Rectal smooth muscle tissue (tissue), 1 donor: Measurements from ENCODE around the gene TTR.

ENCODE experiments used
- H3K27ac ChIP-seq: one replicate; pipeline ENCODE4 v1.7.0; 2013; ENCODE audit warnings: low read depth, low read length, inconsistent platforms
- H3K27me3 ChIP-seq: one replicate; pipeline ENCODE4 v1.7.0; 2013; ENCODE audit warnings: low read length; ENCODE audit not compliant: control insufficient read depth, insufficient read depth
- H3K36me3 ChIP-seq: one replicate; pipeline ENCODE4 v1.7.0; 2013; ENCODE audit warnings: low read length; ENCODE audit not compliant: control insufficient read depth, insufficient read depth
- H3K4me1 ChIP-seq: one replicate; pipeline ENCODE4 v1.7.0; 2013; ENCODE audit warnings: low read length; ENCODE audit not compliant: control insufficient read depth, insufficient read depth
- H3K4me3 ChIP-seq: one replicate; pipeline ENCODE4 v1.7.0; 2013; ENCODE audit warnings: low read length
- H3K9ac ChIP-seq: one replicate; pipeline ENCODE4 v1.7.0; 2013; ENCODE audit warnings: low read length

The TTR gene

GRCh38 chr18:31591628-31592027, at the start of gene TTR:
Gene TTR (plus strand): TSS chr18:31591877. CDS start chr18:31591903, 26 bp downstream.
- no peaks in the 10 kb centered on the region for H3K4me1 ChIP-seq
- no peaks in the 10 kb centered on the region for H3K36me3 ChIP-seq
- no peak within 1 kb of the TSS for H3K27ac ChIP-seq
- no peak within 1 kb of the TSS for H3K9ac ChIP-seq
- H3K4me3 ChIP-seq: no peak within 1 kb of the TSS
- H3K27me3 ChIP-seq: no peaks in the 10 kb centered on the region

GRCh38 chr18:31546476-31546875, 45.2 kb upstream of the TTR start:
- Histone ChIP-seq H3K27me3 (no peaks in the 10 kb centered on the region), H3K4me1 (no peaks in the 10 kb centered on the region), H3K36me3 (peaks cover 4% of the 10 kb centered on the region), H3K27ac (no peak overlapping the region), H3K4me3 (no peak overlapping the region), H3K9ac (no peak overlapping the region)

GRCh38 chr18:31548853-31549252, 42.8 kb upstream of the TTR start:
- no peaks in the 10 kb centered on the region for H3K27me3 ChIP-seq
- no peak overlapping the region for H3K9ac ChIP-seq
- H3K4me3 ChIP-seq: no peak overlapping the region
- no peaks in the 10 kb centered on the region for H3K4me1 ChIP-seq
- no peaks in the 10 kb centered on the region for H3K36me3 ChIP-seq
- no peak overlapping the region for H3K27ac ChIP-seq

- no peaks in the 10 kb centered on the region for H3K27me3 ChIP-seq
- no peak overlapping the region for H3K9ac ChIP-seq
- no peaks in the 10 kb centered on the region for H3K4me1 ChIP-seq
- no peaks in the 10 kb centered on the region for H3K36me3 ChIP-seq
- no peak overlapping the region for H3K27ac ChIP-seq
- no peak overlapping the region for H3K4me3 ChIP-seq
Measured at GRCh38 chr18:31549416-31549815, 42.3 kb upstream of the TTR start.

- Histone ChIP-seq H3K27ac (no peak overlapping the region), H3K4me1 (no peaks in the 10 kb centered on the region), H3K9ac (no peak overlapping the region), H3K36me3 (no peaks in the 10 kb centered on the region), H3K4me3 (no peak overlapping the region), H3K27me3 (no peaks in the 10 kb centered on the region)
Measured at GRCh38 chr18:31551883-31552282, 39.8 kb upstream of the TTR start.

- no peak overlapping the region for H3K4me3 ChIP-seq
- H3K9ac ChIP-seq: no peak overlapping the region
- H3K27ac ChIP-seq: no peak overlapping the region
- H3K27me3 ChIP-seq: no peaks in the 10 kb centered on the region
- H3K36me3 ChIP-seq: no peaks in the 10 kb centered on the region
- H3K4me1 ChIP-seq: no peaks in the 10 kb centered on the region
Measured at GRCh38 chr18:31553800-31554199, 37.9 kb upstream of the TTR start.

GRCh38 chr18:31554776-31555175, 36.9 kb upstream of the TTR start:
- H3K9ac ChIP-seq: no peak overlapping the region
- H3K27ac ChIP-seq: no peak overlapping the region
- H3K4me1 ChIP-seq: no peaks in the 10 kb centered on the region
- no peaks in the 10 kb centered on the region for H3K36me3 ChIP-seq
- H3K27me3 ChIP-seq: no peaks in the 10 kb centered on the region
- H3K4me3 ChIP-seq: no peak overlapping the region

GRCh38 chr18:31555971-31556747, 35.5 kb upstream of the TTR start:
- no peak overlapping the region for H3K9ac ChIP-seq
- no peaks in the 10 kb centered on the region for H3K4me1 ChIP-seq
- no peaks in the 10 kb centered on the region for H3K36me3 ChIP-seq
- H3K4me3 ChIP-seq: no peak overlapping the region
- no peak overlapping the region for H3K27ac ChIP-seq
- H3K27me3 ChIP-seq: no peaks in the 10 kb centered on the region

GRCh38 chr18:31557446-31557845, 34.2 kb upstream of the TTR start:
- Histone ChIP-seq H3K9ac (no peak overlapping the region), H3K36me3 (no peaks in the 10 kb centered on the region), H3K4me1 (no peaks in the 10 kb centered on the region), H3K27me3 (no peaks in the 10 kb centered on the region), H3K27ac (no peak overlapping the region), H3K4me3 (no peak overlapping the region)

GRCh38 chr18:31558567-31558966, 33.1 kb upstream of the TTR start:
- Histone ChIP-seq H3K27ac (no peak overlapping the region), H3K4me3 (no peak overlapping the region), H3K27me3 (no peaks in the 10 kb centered on the region), H3K4me1 (no peaks in the 10 kb centered on the region), H3K9ac (no peak overlapping the region), H3K36me3 (no peaks in the 10 kb centered on the region)

- H3K27me3 ChIP-seq: no peaks in the 10 kb centered on the region
- no peak overlapping the region for H3K27ac ChIP-seq
- H3K36me3 ChIP-seq: no peaks in the 10 kb centered on the region
- no peaks in the 10 kb centered on the region for H3K4me1 ChIP-seq
- no peak overlapping the region for H3K9ac ChIP-seq
- H3K4me3 ChIP-seq: no peak overlapping the region
Measured at GRCh38 chr18:31562726-31563125, 29.0 kb upstream of the TTR start.

GRCh38 chr18:31563778-31564177, 27.9 kb upstream of the TTR start:
- Histone ChIP-seq H3K4me1 (no peaks in the 10 kb centered on the region), H3K27me3 (no peaks in the 10 kb centered on the region), H3K4me3 (no peak overlapping the region), H3K36me3 (no peaks in the 10 kb centered on the region), H3K27ac (no peak overlapping the region), H3K9ac (no peak overlapping the region)

- Histone ChIP-seq H3K4me1 (no peaks in the 10 kb centered on the region), H3K27ac (no peak overlapping the region), H3K27me3 (no peaks in the 10 kb centered on the region), H3K4me3 (no peak overlapping the region), H3K9ac (no peak overlapping the region), H3K36me3 (no peaks in the 10 kb centered on the region)
Measured at GRCh38 chr18:31565345-31565744, 26.3 kb upstream of the TTR start.
